Thyroid gland (tissue), 4 donors: ENCODE data around the gene CD276. TPM values are rescaled to one million over a fixed set of nuclear protein-coding genes. Genes with fewer than 3 reads are reported as not detected.

Experiments
- DNase-seq, 2 donors: peaks; one replicate each; pipeline ENCODE4 v3.0.0-alpha.2; 2019
- H3K27ac ChIP-seq, 3 donors: fragments of 200-600 bp; sonication (generic); 1 replicate in 2 of 3; 2 replicates in 1 of 3; pipeline ENCODE4 v1.5.1; 2016 to 2019; ENCODE audit warnings: mild to moderate bottlenecking in 1 of 3, moderate library complexity in 1 of 3
- H3K27me3 ChIP-seq: fragments of 200-600 bp; sonication (generic); one replicate; pipeline ENCODE4 v1.5.1; 2019
- H3K36me3 ChIP-seq, 2 donors: fragments of 200-600 bp; sonication (generic); one replicate each; pipeline ENCODE4 v1.5.1; 2016 to 2019
- H3K4me1 ChIP-seq, 2 donors: fragments of 200-600 bp; sonication (generic); one replicate each; pipeline ENCODE4 v1.5.1; 2017 to 2019
- H3K4me3 ChIP-seq, 3 donors: fragments of 200-600 bp; sonication (generic); replicated peaks in 1 of 3; 1 replicate in 2 of 3; 2 replicates in 1 of 3; pipeline ENCODE4 v1.5.1; 2016; ENCODE audit warnings: mild to moderate bottlenecking in 1 of 3
- H3K9me3 ChIP-seq: fragments of 200-600 bp; sonication (generic); one replicate; pipeline ENCODE4 v1.5.1; 2017
- POLR2A ChIP-seq, 2 donors: fragments of 450-650 bp; IDR thresholded peaks; one replicate each; pipeline ENCODE4 v1.6.1; 2017; ENCODE audit warnings: antibody characterized with exemption in 2 of 2, mild to moderate bottlenecking in 2 of 2, moderate library complexity in 1 of 2
- WGBS, 2 donors: methylation state at CpG; one replicate each; pipeline ENCODE4 v1.1.5; 2017; 5-methylcytosine and 5-hydroxymethylcytosine counted together
- intact Hi-C: fragments of 100-400 bp; cut with DNase I; formaldehyde crosslinking; loops from one replicate; pipeline ENCODE4 v1.15.1; 2023
- total RNA-seq, 4 donors: library from RNA; depleted of rRNA; stranded (reverse); fragments of >200 nt; gene quantifications; one replicate each; pipeline ENCODE4 v1.2.3, GENCODE V29; 2016
- TF ChIP-seq, protein P1 (sequence below), 6 experiments: fragments of 200-600 bp in 3 of 6; fragments of 450-650 bp in 3 of 6; sonication (generic) in 3 of 6; IDR thresholded peaks; one replicate each; pipeline ENCODE4 v1.5.1; 2016 to 2019; ENCODE audit warnings: antibody characterized with exemption in 6 of 6, mild to moderate bottlenecking in 2 of 6, inconsistent platforms in 1 of 6, moderate library complexity in 1 of 6

Gene CD276
- total RNA-seq, 4 donors from 2014 or later = 22.6 to 39.5 (median 28.9) TPM

DNA sequence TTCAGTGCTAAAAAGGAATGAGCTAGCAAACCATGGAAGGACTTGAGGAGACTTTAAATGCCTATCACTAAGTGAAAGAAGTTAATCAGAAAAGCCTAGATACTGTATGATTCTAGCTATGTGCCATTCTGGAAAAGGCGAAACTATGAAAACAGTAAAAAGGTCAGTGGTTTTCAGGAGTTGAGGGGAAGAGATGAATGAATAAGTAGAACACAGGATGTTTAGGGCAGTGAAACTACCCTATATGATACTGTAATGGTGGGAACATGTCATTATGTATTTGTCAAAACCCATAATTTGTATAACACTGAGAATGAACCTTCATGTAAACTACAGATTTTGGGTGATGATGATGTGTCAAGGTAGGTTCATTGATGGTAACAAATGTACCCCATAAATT, 9.6 kb upstream of the CD276 start:
- Histone ChIP-seq H3K27me3 (no peaks in the 10 kb centered on the region), H3K4me1 (peaks cover 0 to 3% of the 10 kb centered on the region in 2 donors), H3K9me3 (no peaks in the 10 kb centered on the region), H3K4me3 (no peak overlapping the region), H3K27ac (no peak overlapping the region), H3K36me3 (no peaks in the 10 kb centered on the region)
- TF ChIP-seq POLR2A (IDR thresholded peaks at IDR 0.05) = no peak
- TF ChIP-seq, protein P1, sequence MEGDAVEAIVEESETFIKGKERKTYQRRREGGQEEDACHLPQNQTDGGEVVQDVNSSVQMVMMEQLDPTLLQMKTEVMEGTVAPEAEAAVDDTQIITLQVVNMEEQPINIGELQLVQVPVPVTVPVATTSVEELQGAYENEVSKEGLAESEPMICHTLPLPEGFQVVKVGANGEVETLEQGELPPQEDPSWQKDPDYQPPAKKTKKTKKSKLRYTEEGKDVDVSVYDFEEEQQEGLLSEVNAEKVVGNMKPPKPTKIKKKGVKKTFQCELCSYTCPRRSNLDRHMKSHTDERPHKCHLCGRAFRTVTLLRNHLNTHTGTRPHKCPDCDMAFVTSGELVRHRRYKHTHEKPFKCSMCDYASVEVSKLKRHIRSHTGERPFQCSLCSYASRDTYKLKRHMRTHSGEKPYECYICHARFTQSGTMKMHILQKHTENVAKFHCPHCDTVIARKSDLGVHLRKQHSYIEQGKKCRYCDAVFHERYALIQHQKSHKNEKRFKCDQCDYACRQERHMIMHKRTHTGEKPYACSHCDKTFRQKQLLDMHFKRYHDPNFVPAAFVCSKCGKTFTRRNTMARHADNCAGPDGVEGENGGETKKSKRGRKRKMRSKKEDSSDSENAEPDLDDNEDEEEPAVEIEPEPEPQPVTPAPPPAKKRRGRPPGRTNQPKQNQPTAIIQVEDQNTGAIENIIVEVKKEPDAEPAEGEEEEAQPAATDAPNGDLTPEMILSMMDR (IDR thresholded peaks at IDR 0.05) = no peak
- no peak for DNase-seq
- intact Hi-C loops = no loop called here
- 95 to 97% methylated on average over 1 of the region's 1 CpG for WGBS, 2 donors

- WGBS, 2 donors = 45 to 52% methylated on average over 5 of the region's 5 CpGs
- intact Hi-C loops = loop anchor here (2.0 kb wide), 1 partner anchor 26 kb away; no protein-coding TSS in a partner anchor
- Histone ChIP-seq H3K27me3 (no peaks in the 10 kb centered on the region), H3K9me3 (no peaks in the 10 kb centered on the region), H3K36me3 (no peaks in the 10 kb centered on the region), H3K4me1 (peaks cover 0 to 3% of the 10 kb centered on the region in 2 donors), H3K4me3 (no peak overlapping the region), H3K27ac (no peak overlapping the region)
- DNase-seq = peak; percentile 70 to 74
- TF ChIP-seq, protein P1 (IDR thresholded peaks at IDR 0.05) = peak; percentile 78 to 93 (median 89)
- no peak for TF ChIP-seq POLR2A (IDR thresholded peaks at IDR 0.05)
Observed at GRCh38 chr15:73677146-73677607, 7.0 kb upstream of the CD276 start.

GRCh38 chr15:73677733-73678132, 6.5 kb upstream of the CD276 start:
- H3K4me1 ChIP-seq = peaks cover 0 to 3% of the 10 kb centered on the region in 2 donors
- 68 to 89% methylated on average over 2 of the region's 2 CpGs for WGBS, 2 donors
- TF ChIP-seq POLR2A (IDR thresholded peaks at IDR 0.05) = no peak
- TF ChIP-seq, protein P1 (IDR thresholded peaks at IDR 0.05) = no peak
- H3K36me3 ChIP-seq = no peaks in the 10 kb centered on the region
- no peak overlapping the region for H3K27ac ChIP-seq
- no peaks in the 10 kb centered on the region for H3K27me3 ChIP-seq
- no peak overlapping the region for H3K4me3 ChIP-seq
- no peaks in the 10 kb centered on the region for H3K9me3 ChIP-seq
- no peak for DNase-seq
- intact Hi-C loops = loop anchor here (2.0 kb wide), 1 partner anchor 25 kb away; no protein-coding TSS in a partner anchor

GRCh38 chr15:73678498-73678897, 5.7 kb upstream of the CD276 start:
- Histone ChIP-seq H3K27ac (no peak overlapping the region), H3K4me1 (peaks cover 1 to 3% of the 10 kb centered on the region in 2 donors), H3K9me3 (no peaks in the 10 kb centered on the region), H3K36me3 (no peaks in the 10 kb centered on the region), H3K27me3 (no peaks in the 10 kb centered on the region), H3K4me3 (no peak overlapping the region)
- WGBS, 2 donors = 74 to 84% methylated on average over 3 of the region's 3 CpGs
- DNase-seq = no peak
- TF ChIP-seq, protein P1 (IDR thresholded peaks at IDR 0.05) = no peak
- no peak for TF ChIP-seq POLR2A (IDR thresholded peaks at IDR 0.05)
- intact Hi-C loops = no loop called here

GRCh38 chr15:73679180-73679579, 5.0 kb upstream of the CD276 start:
- Histone ChIP-seq H3K4me1 (peaks cover 6% of the 10 kb centered on the region in 2 donors), H3K4me3 (no peak overlapping the region), H3K27me3 (no peaks in the 10 kb centered on the region), H3K27ac (no peak overlapping the region), H3K36me3 (no peaks in the 10 kb centered on the region), H3K9me3 (no peaks in the 10 kb centered on the region)
- no peak for TF ChIP-seq POLR2A (IDR thresholded peaks at IDR 0.05)
- TF ChIP-seq, protein P1 (IDR thresholded peaks at IDR 0.05) = no peak
- intact Hi-C loops = no loop called here
- no peak for DNase-seq
- WGBS, 2 donors = 67 to 87% methylated on average over 3 of the region's 3 CpGs
